Activated CD4-positive, alpha-beta T cell treated with anti-CD3 and anti-CD28 coated beads, Interleukin-10, Interleukin-2, amounts not matched to agents 100 ng/mL and 50 ng/mL, durations not matched to agents 16 hours and 8 hours (primary cell): ENCODE measurements around the gene BCHE.
"Not testable (repeated sequence)": the region's sequence is repeated elsewhere in the genome, so short reads cannot be mapped to it uniquely, and the experiment has no call there.

ENCODE experiments used
- DNase-seq: peaks from one replicate; pipeline ENCODE4 v3.0.0-alpha.2; 2020

The BCHE gene

DNA sequence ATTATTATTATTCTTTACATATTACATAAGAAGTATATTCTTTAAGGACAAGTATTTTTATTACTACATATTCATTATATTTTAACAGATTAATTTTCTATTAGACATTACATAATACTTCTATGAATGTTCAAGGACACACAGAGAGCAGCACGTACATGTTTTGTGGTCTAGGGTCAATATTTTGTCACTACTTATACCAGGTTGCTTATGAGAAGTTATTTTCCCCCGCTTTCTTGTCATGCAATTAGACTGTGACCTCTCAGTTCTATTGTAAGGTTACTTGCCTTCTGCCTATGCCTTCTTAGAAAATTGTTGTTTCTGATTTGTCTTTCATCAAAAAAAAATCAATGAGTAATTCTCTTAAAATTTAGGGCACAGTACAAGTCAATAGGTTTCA is 21.5 kb downstream of the BCHE start:
- DNase-seq: no peak

DNA sequence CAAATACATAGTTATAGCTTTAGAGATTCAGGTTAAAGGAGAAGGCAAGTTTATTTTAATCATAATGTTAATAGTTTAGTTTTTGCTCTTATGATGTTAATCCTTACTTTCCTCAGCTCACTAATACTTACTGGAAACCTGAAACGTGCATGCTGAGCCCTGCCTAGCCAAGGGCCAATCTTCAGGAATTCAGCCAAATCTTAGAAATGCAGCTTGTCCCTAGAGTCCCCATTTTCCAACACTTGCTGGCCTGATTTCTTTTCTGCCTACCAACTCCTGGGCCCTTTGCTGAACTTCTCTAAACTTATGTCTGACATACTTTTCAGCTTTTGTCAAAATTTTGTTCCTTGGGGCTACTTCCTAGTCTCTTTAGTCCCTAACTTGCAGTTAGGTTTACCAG is 22.8 kb downstream of the BCHE start:
- no peak for DNase-seq

DNA sequence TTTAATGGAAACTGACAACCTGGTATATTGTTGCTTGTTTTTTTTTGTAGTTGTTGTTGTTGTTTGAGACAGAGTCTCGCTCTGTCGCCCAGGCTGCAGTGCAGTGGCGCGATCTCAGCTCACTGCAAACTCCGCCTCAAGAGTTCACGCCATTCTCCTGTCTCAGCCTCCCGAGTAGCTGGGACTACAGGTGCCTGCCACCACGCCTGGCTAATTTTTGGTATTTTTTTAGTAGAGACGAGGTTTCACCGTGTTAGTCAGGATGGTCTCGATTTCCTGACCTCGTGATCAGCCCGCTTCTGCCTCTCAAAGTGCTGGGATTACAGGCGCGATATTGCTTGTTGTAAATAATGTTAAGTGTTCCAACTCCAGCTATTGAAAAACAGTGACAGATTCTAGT is 29.3 kb downstream of the BCHE start:
- not testable (repeated sequence) for DNase-seq

DNA sequence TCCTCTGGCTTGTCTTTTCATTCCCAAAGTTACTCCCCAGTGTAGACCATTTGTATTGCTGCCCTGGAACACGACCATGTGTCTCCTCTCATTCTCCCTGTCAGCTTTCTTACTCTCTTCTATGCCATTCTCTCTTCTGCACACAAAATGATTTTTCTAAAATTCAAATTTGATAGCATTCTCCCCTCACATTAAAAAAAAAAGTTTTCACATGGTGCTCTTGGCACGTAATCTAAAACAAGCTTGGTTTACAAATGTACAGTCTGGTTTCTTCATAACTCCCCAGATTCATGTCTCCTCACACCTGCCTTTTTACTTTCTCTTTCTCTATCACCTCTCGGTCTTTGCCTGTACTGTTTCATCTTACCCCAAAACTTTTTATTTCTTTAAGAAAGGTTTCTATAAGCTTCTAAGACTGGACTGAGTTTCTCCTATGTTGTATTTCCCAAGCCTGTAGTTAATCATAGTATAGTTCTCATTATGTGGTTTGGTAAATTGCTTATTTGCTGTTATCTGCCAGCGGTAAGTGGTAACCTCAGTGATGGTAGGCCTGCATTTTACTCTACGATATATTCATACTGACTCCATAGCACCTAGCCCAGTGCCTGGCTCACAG is 31.2 kb downstream of the BCHE start:
- no peak for DNase-seq

DNA sequence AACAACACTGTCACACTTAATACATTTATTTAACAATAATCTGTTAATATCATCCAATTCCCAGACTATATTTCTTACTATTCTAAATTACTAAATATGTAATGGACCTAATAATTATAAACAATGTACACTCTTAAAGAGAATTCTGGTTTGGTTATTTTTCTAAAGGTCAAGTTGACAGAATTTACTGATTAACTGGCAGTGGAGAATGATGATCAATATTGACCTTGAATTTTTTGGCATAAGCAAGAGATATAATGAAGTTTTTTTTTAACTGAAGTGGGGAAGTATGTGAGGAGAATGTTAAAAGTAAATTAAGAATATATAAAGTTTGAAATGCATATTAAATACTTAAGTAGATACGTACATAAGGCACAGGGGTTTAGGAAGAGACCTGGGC is 33.8 kb downstream of the BCHE start:
- no peak for DNase-seq

DNA sequence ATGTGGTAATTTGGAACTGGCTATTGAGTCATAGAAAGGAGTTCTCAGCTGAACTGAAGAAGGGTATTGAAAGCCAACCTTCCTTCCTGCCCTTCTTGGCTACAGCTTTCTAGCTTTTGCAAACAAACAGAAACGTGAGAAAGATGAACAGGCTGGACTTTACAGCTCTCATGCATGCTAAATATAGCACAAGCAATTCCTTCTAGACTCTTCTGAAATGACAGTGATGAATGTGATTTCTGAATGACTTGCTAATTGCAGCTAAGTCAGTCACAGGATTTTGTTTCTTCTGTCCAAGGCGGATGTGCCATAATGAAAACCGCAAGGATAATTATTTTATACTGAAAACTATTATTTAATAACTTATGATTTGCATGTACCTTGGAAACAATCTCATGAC is 36.3 kb downstream of the BCHE start:
- no peak for DNase-seq

DNA sequence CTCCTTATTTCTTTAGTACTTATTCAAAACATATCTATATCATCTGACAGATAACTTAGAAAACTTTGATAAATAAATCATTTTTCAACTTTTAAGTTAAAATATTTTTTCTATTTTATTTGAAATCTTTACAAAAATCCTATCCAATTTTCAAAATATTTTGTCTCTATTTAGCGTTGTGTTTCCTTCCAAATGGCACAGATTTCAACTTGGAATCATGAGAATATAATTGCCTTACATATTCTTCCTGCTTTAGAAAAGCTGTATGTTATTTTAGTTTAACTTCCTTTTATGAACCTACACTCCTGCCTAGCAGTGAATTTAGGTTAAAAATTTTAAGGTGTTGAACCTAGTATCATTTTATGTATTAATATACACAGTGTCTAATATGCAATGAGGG is 38.2 kb downstream of the BCHE start:
- no peak for DNase-seq

DNA sequence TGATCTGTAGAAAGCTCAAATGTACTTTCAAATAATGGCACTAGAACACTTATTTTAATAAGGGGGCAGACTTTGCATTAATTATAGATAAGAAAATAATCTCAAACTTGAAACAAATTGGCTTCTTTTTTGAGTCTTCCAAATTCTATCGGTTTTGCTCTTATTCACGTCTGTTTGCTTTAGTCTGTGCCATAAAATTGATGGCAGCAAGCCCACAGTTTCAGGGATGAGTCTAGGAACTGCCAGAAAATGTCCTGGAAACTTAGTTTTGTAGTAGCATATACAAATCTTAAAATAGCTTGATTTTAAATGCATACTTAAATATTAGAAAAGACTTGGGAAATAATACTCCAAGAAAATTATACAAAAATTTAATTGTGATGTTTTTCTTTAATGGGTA is 39.7 kb downstream of the BCHE start:
- DNase-seq: no peak

DNA sequence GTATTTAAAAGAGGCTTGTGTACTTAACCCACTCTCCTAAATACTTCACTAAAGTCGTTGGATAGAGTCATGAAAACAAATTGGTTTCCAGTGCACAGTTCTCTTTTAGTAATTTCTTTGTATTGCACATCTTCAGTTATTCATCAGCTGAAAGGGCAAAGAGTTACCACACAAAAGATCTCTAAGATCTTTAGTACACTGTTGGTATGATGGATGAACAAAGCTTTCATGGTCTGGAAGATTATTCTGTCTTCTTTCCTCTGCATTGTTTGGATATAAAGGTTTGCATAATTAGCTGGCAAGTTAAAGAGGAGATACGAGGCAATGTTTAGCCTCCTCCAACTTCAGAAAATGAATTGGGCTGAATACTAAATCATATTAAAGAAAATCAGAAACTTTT is 40.5 kb downstream of the BCHE start:
- no peak for DNase-seq

DNA sequence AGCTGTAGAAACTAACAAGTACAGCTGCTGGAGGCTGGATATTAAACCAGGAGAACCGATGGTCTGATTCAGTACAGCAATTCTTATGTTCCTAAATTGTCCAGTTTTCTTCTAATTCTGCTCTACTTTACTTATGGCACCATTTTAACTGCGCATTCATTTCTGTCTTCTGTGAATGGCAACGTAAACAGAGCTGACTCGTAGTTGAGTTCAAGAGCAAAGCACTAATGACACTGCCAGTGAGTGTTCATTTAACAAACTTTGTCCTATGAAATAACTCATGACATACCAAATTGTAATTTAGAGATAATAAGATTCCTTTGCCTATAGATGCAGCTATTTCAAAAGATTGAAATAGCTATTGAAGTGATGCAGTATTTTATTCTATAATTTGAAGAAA is 48.7 kb downstream of the BCHE start:
- no peak for DNase-seq

DNA sequence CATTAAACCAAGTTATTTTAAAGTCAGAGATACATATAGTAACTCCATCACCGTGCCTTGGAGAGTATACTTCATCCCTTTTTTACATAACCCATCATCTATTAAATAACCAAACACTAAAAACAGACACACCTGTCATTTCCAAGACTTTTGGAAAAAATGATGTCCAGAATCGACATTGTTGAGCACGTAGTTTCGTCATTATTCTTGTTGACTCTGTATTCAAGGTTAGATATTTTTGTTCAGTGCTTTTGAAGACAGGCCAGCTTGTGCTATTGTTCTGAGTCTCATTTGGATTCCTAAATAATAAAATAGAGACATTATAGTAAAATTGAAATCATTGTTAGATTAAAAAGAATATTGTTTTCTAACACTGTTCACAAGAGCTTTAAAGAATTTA is 51.2 kb downstream of the BCHE start:
- DNase-seq: no peak

DNA sequence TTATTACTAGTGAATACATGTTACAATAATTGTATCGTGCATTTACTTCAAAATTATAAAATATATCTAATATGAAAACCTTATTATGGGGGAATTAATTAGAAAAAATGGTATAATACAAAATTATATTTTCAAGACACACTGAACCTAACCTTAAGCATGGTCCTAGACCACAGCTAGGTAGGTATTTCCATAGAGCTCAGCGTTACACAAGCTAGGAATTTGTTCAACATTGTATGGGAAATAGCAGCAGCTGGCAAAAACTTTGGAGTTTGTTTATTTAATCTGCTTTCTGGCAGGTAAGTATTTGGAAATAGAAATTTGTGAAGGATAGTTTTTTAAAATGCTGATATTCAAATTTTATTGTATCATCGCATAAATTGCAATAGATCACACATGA is 52.9 kb downstream of the BCHE start:
- DNase-seq: no peak

DNA sequence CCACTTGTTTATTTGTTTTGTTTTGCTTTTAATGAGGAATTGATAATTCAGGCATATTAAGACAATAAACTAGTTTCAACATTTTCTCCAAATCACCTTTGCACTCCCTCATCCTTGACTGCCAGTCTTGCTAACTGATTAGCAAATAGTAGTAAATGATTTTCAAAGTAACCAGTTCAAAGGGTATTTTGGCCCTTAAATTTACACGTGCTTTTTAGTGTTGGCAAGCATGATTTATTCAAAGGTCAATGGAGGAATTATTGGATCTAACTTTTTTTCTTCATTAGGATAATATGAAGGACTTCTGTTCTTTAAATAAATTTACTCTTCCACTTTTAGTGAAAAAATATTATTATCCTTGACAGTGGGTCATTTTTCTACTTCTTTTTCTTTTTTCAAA is 53.8 kb downstream of the BCHE start:
- no peak for DNase-seq

DNA sequence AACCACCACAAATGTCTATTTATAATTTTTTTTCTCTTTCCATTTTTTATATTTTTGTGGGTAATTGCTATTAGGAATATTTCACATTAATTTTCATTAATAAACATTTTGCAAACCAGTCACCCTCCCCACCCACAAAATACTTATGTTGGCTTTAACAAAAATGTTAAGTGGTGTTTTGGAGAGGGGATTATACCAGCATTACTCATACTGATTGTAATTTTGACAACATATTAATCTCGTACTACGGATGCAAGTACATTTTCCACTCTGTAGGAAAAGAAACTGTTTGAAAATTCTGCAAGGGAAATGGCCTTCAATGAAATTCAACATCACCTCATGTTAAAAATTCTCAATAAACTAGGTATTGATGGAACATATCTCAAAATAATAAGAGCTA is 58.3 kb downstream of the BCHE start:
- no peak for DNase-seq

DNA sequence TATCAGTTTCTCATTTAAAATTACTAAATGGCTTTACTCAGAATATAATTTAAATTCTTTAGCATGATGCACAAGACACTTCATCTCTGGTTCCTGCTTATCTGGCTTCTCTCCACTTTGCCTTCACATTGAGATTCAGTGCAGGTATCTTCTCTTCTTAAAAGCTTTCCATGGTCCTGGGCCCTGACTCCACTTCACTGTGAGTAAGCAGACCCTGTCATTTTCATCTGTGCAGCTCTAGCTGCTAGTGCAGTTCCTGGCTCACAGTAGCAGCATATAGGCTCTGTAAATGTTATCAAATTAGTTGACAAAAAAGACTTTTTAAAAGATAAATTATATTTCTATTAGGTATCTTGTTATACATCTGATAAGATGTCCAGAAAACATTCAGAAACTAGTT is 58.8 kb downstream of the BCHE start:
- no peak for DNase-seq

DNA sequence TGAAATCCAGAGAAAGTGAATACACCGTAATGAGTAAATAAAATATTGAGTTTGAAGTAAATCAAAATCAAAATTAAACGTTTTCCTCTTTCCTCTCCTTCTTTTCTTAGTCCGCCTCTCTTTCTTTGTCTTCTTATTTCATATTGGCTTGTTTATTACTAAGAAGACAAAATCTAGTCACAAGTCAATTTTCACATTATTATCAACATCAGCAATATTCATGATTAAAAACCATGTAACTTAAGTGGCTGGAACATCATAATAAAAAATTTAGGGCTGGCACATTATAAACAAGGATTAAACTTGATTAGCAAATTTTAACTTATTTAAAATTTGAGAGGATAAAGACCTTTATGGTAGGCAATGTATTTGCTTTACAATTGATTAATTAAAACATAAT is 61.4 kb downstream of the BCHE start:
- DNase-seq: no peak

DNA sequence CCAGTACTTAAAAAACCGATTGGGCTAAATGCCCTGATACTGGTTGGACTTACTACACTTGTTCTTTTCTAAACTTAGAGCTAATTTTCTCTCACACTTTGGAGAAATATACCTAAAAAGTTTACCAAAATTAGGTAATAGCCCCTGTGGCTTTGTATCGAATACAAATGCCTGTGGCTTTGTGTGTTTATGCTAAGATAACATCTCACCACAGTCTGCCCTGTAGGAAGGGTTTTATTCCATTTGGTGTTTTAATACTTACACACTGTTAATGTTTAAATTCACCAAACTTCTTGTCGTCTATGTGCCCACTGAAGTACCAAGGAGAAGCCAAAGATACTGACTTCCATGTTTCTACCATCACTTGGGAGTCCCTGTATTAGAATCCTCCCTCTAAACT is 66.4 kb downstream of the BCHE start:
- no peak for DNase-seq

DNA sequence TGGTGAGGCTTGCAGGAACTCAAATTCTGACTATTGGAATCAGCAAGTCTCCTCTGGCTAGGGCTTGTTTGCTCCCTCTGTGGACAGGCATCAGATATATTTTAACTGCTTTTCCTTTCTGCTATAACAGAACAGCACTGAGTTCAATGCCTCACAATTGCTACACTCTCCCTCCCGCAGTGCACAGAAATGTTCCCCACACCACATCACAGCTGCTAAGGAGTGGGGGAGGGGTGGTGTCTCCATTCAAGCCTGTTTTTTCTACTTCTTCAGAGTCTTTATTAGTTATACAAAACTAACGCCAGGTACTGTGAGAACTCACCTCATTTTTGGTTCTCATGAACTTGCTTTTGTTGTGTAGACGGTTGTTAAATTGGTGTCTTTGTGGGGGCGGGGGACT is 68.5 kb downstream of the BCHE start:
- DNase-seq: no peak

DNA sequence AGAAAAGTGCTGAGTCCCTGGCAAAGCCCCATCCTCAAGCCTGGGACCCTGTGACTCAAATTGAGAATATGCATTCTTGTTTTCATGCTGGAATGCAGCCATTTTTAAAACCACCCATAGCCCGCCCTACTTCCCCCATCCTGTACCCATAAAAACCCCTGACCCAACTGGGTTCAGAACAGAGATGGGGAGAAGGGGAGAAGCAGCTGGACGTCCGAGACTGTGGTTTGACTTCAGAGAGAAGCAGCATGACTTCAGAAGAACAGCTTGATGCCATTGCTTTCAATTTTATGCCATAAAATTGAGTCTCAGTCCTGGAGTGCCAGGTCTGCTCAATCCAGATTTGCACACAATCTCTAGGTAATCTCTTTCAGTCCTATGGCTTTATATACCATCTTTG is 78.2 kb downstream of the BCHE start:
- no peak for DNase-seq

DNA sequence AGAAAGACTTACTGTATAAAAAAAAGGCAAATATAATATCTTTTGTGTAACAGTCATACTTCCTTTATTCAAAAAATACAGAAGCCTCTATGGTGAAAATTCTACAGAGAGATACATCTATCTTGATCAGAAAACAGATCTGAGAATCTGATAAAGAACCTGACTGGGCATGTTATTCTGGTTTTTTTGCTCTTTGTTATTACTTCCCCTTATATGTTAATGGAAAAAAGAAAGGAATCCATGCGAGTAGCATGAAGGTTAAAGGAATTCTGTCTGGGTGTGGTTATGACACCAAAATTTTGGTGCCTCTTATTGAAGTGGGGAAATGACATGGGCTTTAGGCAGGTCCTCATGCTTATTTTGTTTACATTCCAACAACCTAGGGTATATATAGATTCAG is 81.7 kb downstream of the BCHE start:
- no peak for DNase-seq

DNA sequence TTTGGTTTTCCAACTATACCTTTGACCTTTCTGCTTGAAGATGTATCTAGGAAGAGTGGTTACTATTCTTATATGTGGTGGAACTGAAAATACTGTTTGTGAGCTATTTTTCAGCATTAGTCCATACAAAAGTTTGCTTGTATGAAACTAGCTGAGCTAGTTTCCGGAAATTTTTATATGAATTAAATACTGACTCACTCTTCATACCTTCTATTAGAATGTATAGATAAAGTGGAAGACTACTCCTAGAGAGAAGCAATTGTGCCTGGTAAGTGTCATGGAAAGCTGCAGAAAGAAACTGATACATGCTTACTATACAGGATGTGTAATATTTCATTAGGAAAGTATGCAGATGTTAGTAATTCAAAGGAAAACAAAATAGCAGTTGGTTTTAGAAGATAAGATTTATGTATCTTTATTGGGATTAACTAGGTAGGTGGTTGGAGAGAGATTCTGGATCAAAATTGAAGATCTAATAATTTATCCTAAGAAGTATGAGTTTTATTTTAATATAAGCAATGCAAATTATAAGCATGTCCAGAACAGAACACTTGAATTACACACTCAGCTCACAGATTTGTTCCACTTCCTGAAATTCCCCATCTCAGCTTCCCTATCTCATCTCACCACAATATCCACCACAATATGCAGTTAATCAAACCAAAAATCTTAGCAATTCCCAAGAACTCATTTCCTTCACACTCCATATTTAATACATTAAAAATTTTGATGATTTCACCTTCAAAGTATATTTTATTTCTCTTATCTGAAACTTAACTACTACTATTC is 82.8 kb downstream of the BCHE start:
- no peak for DNase-seq

DNA sequence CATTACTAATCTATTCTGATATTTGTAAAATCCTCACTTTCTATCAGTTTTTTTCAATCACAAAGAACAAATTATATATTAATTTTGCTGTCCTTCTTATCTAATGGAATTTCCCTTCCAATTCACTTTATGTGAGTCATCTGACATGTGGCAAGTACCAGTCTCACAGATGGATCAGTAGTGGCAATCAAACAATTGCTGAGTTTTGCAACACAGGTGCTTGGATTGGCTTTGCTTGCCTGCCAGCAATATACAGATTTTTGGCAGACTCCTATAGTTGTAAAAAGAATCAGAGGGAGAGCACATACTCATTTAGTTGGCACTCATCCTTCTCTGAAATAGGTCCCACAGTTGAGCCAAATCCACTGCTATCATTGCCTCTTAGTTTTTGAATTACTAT is 83.7 kb downstream of the BCHE start:
- DNase-seq: no peak

DNA sequence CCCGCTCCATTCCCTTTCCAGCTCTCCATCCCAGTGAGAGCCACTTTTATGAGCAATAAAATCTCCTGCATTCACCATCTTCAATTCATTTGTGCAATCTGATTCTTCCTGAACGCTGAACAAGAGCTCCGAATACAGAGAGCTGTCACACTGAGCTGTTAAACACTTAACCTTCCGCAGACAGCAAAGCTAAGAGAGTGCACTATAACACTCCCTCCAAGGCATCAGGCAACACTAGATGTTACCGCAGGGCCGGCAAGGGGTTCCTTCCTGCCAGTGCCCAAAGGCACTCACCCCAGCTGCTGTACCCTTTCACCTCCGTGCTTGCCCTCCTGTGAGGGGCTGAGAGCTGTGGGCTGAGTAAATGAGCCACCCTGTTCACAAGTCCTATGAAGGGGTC is 85.6 kb downstream of the BCHE start:
- no peak for DNase-seq

DNA sequence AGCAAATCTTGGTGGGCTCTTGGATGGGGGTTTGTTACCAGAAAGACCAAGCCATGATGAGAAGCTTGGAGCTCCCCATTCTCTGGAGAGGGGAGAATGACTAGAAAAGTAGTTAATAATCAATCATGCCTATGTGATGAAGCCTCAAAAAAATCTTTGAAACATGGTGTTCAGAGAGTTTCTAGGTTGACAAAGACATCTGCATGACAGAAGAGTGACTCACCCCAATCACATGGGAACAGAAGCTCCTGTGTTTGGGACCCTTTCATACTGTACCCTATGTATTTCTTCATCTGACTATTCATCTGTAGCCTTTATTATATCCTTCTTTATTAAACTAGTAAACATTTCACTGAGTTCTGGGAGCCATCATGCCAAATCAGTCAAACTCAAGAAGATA is 87.4 kb downstream of the BCHE start:
- DNase-seq: no peak

DNA sequence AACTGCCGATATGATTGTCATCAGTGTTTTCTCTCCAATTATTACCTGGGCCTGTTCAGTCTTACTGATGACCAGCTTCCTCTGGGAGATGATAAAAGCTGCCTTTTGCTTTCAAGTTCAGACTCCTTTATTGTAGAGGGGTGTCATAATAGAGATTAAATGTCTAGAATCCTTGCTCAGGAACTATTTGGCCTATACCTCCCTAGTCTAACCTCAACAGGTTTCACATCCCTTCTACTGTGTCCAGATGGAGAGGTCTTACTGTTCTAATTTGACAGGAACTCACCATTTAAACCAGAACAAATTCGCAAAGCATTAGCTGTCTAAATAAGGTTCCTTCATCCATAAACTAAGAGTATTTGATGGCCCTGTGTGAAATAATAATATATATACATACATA is 88.0 kb downstream of the BCHE start:
- DNase-seq: no peak
